GM19438 (cell line): ENCODE measurements around the gene MRPL14.

Experiments
- ATAC-seq: cut with Tn5 transposase; IDR thresholded peaks from one replicate; pipeline ENCODE4 v1.9.1; 2021; ENCODE audit warnings: low read depth; ENCODE audit not compliant: unreplicated experiment

The MRPL14 gene

DNA sequence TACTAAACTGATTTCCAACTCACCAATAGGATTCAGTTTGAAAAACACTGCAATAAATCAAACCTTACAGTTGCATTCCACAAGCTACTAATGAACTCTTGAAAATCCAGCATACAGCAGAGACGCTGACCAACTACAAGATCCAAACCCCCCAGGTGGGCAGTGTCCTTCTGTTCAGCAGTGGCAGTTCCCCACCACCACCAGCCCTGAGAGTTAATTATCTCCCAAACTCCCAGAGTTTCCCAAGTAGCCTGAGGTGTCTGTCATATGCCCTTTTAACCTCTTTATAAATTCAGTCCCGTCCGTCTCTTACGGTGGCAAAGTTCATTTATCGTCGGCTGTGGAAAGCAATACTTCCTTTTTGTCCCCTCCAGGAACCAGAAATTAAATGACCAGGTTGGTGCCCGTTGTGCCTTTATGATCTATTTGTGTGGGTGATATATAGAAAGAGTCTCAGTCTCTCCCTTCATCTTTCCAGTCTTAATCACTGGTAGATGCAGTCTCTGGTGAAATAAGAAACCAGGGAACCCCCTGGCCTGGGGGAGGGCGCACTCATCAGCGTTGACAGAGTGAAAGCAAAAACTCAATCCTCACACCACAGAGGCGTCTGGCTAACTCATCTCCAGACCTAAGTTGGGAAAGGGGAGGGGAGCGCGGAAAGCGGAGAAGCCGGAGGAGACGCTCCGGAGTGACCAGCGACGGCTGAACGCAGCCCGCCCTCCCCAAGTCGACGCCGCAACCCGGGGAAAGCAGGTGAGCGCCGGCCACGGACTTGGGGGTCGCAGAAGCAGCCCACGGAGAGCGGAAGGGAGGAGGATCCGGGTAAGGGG, 717 bp downstream of the MRPL14 start:
- ATAC-seq, result peak; percentile 33

DNA sequence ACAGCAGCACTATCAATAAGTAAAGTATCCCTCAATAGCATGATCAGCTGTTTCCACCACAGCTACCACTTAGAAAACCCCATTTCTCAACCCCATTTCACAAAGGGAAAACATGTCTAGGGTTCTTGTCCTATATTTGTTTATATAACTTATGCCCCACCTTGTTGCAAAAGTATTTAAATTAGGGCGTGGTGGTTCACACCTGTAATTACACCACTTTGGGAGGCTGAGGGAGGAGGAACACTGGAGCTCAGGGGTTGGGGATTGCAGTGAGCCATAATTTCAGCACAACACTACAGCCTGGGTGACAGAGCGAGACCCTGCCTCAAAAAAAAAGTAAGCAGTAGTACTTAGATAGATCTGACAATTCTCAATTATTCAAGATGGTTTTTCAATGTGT, 3.7 kb downstream of the MRPL14 start:
- no peak for ATAC-seq

DNA sequence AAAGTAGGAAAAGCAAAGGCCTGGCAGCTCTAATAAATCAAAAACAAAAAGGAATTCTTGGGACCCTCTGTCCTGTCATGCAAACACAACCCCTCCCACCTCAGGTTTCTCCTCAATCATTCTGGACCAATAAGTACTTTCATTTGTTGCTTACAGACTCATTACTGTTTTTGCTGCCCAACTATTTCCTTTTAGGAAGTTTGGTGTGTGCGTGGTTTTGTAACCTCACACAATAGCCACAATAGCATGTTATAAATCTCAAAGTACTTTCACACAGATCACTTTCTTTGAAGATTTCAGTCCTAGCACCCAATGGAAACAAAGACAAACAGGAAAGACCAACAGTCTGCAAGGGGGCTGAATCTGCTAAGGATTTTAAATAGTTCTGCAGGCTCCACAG, 4.5 kb downstream of the MRPL14 start:
- no peak for ATAC-seq

DNA sequence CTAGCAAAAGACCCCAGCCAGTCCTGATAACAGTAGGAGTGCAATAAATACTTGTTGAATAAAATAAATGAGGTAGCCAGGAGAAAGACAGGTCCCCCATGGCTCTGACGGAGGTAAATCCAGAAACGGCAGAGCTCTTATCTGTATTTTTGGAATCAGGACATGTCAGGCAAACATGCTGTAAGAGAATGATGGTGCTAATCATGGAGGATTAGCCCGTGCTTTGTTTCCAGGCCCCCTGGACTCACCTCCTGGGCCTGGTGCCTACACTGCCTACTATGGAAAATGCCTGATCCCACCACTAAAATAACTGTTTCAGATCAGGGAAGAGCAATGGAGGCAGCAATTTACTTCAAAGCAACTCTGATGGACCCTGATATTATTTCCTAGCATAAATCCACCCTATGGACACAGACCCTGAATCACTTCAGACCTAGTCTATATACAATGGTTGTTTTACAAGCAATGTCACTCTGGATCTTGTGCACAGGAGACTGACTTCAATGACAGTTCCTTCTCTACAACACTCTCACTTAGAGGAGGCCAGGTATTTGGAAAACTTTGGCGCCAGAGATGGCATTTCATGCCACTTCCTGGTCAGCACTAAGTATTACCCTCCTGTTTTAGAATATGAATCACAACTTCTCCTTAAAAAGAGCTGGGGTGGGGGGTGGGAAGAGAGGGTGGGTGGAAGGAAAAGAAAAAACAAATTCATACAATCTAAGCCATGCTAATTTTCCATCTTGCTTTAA, 6.4 kb downstream of the MRPL14 start:
- no peak for ATAC-seq

DNA sequence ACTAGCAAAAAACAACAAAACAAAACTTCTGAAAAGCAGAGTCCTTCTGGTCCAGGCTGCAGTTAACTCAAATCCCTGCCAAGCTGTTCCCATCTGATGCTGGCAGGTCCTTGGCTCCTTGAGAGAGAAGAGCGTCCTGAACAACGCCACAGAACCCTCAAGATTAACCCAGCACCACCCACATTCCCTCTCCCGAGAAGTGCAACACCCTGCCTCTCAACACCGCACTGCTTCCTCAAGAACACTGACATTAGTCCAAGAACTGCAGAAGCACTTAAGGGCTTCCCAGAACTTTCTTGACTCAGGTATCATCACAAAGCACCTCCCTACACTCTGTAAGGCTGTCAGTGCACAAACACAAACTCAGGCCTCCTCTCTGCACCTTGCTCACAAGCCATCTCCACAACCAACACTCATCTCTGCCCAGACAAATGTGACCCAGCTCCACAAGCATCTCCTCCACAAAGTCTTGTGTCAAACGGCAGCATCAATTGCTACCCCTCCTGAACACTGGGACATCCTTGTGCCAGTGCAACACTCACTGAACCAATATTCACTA, 7.5 kb downstream of the MRPL14 start:
- no peak for ATAC-seq

DNA sequence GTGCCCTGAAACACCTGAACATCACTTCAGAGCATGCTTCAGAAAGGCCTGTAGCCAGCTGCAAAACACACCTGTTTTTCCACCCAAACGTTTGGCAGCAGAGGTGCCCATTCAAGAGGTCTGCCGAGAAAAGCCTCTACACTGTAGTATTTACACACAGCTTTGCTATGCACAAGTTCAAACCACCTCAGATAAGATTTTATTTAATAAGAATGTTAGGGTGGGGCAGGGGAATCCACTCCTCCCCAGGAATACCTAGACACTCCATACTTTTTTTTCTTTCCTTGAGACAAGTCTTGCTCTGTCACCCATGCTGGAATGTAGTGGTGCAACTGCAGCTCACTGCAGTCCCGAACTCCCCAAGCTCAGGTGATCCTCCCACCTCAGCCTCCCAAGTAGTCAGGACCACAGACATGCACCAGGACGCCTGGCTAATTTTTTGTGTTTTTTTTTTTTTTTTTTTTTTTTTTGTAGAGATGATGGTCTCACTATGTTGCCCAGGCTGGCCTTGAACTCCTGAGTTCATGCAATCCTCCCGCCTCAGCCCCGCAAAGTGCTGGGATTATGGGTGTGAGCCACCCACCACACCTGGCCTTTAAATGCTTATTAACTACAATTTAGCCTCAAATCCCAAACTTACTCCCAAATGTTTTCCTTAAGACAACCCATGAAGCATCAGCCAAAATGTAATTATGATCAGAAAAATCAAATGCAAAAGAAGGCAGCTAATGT, 9.7 kb downstream of the MRPL14 start:
- no peak for ATAC-seq

DNA sequence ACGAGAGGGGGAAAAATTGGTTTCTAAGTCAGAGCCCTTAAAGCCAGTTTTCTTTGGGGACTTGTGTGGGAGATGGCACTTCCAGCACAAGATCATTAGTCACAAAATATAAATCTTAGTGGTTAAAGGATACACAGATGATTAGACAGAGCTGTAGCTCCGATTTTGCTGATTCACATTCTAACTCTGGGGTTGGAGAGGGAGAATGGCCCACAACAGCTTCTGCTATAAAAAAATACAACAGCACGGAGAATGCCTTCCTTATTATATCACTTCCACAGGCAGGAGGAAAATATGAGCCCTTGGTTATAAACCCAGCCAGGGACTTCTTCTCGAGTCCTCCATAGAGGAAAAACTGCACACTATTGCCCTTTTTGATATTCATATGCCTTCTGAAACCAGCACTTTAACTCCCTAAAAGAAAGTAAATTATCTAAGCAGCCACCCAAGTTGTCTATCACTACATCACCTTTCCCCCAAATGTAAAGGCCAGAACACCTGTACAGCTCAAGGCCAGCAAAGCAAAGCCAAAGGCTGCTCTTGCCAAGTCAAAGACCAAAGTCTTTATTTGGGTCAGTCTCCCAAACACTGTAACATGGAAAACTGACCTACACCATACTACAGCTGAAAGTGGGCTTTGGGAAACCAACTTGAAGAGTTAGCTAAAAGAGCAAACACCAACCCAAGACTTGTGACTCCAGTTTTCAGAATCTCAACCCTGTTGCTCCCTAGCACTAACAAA, 10.4 kb downstream of the MRPL14 start:
- ATAC-seq, result no peak

DNA sequence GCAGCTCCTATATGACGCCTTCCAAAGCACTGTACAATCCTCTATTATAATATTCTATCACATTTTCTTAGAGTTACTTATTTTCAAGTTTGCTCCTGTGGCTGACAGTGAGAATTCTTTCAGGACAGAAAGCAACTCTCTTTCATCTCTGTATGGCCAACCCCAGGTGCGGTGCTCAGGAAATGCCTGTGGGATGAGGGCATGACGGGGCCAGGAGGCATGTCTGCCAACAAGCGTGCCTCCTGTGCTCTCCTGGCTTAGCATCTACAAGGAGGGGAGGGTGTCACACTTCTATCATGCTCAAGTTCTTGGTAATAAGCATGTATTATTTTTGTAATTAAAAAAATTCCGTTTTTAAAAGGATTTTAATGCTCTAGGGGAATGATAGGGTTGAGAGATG, 11.4 kb downstream of the MRPL14 start:
- ATAC-seq, result no peak

DNA sequence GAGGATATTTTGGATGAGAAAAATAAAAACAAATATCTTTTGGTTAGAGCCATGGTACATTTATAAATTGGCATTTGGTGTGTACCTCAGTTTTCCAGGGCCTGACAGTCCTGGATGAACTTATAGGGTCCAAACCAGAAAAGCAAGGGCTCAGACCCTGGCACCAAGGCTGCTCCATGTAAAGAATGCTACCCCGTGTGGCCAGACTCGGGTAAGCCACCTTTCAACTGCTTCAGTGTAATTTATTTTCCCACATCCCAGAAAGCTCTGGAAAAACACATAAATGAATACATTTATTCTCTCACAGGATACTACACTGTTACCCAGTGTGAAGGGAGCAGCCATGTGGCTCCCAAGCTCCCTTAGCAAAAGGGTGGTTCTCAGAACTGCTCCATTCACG, 13.8 kb downstream of the MRPL14 start:
- ATAC-seq, result no peak

DNA sequence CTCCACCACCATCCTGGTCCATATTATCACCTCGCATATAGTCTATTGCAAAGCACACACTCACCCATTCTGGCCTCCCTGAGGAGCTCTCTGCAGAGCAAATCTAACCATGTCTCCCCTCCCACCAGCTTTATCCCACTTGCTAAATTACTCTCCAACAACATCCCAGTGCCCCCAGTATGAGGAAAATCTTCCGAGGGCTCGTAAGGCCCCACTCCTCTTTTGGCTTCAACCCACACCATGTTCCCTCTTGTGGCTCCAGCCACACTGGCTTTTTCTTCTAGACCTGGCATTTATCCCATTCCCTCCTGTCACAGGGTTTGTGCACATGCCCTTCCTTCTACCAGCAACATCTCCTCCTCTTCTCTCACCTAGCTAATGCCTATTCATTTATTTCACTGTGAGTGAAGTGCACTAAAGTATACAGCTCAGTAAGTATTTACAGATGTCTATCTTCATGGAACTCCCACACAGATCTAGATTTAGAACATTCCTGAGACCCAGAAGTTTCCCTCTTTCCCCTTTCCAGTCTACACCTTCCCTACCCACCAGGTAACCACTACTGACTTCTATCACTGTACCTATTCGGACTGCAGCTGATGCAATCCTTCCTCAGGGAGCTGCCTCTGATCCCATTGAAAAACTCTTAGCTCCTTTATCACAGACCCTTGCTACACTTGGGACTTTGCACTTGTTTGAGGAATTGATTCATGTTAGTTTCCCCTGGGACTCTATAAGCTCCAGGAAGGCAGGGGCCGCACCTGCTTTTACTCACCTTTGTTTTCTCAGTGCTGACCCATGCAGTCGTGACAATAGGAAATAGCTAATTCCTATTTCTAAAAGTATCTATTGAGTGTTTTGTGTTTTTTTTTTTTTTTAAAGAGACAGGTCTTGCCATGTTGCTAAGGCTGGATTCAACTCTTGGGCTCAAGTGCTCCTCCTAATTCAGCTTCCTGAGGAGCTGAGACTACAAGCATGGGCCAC, 15.5 kb downstream of the MRPL14 start:
- no peak for ATAC-seq

DNA sequence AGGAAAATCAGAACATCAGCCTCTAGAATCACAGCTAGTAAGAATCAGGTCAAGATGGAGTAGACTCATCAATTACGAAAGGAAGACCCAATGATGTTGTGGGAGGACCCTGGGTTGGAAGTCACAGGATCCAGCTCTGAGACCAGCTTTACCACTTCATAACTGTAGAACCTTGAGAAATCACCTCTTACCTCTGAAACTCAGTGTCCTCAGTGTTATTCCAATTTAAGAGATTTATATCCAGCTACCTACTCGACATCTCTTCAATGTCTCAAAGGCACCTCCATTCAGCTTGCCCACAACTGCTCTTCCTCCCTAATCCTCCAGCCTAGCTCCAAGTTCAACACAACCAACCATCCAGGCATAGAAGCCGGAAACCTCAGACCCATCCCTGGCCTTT, 16.3 kb downstream of the MRPL14 start:
- ATAC-seq, result no peak

DNA sequence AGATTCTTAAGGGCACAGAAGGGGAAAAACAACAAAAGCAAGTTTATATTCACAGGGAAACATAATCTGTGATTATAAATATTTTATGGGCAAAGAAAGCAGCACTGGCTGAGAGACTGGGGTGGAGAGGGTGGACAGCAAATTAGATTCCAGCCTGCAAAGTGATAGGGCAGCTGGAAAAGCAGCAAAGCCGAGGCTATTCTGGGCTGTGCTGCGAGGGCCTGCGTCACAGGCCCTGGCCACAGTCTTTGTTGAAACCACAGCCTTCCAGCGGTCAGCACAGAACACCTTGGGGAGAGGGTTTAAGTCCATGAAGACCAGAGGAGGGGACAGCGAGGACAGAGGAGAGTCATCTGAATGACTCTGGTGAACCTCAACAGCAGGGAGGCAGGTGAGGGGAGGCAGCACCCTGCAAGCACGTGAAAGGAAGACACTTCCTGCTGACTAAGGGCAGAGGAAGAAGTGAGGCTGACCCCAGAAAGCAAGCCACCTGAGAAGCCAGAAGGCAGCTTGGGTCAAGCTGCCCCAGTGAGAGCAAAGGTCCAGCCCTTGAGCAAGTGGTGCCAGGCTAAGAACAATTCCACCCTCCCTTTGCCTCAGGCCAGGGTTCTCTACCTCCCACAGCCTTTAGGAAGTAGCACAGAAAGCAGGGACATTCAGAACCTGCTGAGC, 17.1 kb downstream of the MRPL14 start:
- no peak for ATAC-seq

DNA sequence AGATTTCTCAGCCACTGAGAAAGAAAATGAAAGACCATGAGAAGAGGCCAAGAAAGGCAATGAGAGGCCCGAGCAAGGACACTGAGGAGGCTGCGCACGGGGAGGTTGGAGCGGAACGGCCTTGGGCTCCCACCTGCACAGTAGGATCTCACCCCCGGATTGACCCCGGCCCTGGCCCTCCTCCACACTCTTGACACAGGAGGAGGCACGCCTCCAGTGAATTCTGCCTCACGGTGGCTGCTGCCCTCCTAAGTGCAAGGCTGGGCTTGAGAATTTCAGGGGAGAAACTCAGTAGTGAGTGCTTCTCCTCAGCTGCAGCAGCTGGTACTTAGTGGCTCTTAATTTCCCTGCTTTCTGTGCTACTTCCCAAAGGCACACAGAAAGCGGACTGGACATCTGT, 18.0 kb downstream of the MRPL14 start:
- no peak for ATAC-seq

DNA sequence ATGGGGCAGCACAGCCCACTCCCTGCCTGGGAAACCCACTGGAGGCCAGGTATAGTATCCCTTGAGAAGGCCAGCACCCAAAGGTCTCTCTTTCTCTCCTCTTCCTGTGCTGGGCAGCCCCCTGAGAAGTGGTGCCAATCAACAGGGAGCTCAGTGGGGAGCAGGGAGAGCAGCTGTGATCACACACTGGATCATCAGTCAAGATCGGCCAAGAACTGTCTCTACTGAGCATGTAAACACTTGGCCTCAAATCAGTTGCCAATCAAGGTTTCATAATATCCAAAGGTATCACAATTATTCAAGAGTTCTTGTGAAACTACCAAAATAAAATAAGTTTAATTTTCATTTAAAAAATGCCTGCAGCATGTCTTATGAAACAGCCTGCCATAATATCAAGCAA, 18.8 kb downstream of the MRPL14 start:
- no peak for ATAC-seq

DNA sequence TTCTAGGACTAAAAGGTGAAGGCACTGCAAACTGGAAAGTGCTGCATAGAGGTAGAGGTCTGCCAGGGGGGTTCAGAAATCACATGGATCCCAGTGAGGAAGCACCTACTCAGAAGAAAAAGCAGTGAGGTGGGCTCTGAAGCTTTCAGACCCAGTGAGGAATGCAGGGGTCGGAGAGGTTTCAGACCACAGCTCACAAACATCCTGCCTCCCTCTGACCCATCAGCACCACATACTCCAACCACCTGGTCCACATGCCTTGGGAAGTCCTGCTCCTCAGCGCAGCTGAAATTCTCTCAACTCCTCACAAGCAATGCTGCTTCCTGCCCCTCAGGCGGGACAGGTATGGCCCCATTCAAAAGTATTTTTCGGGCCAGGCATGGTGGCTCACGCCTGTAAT, 20.2 kb downstream of the MRPL14 start:
- ATAC-seq, result no peak

DNA sequence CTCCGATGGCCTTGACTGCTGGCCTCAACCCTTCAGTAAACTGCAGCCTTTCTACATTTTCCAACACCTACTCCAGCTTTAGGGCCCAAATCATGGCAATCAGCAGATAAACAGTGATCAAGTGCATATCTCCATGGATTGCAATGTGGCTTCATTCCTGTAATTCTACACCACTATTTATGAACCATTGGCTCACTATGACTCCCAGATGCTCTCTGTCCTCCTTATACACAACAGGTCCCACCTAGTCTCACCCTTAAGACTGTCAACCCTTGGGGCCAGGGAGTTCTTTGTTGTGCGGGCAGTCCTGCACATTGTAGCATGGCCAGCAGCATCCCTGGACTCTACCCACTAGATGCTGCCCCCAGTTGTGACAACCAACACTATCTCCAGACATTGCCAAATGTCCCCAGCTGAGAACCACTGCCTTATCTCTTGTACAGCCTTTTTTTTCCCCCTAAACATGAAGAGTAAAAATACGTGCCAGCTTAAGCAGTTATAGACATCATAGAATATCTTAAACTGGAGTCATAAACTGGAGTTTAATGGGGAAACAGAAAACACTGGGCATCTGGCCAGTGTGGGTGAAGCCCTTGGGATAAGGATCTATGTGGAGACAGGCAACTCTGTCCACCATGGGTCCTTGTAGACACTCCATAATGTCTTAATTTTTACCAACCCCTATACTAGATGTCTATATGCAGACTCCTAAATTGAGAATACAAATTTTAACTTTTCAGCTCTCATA, 21.1 kb downstream of the MRPL14 start:
- no peak for ATAC-seq

DNA sequence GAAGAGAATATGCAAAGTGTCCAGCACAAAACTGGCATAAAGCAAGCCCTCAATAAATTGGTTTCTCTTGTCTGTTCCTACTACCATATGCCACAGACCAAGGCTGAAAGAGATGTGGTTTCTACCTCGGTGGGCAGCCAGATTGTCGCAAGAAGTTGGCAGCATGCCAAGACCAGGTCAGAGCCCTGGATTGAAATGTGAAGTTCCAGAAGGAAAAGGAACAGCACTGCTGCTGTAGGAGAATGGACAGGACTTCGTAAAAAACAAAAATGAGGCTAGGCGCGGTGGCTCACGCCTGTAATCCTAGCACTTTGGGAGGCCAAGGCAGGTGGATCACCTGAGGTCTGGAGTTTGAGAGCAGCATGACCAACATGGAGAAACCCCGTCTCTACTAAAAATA, 22.1 kb downstream of the MRPL14 start:
- ATAC-seq, result no peak

DNA sequence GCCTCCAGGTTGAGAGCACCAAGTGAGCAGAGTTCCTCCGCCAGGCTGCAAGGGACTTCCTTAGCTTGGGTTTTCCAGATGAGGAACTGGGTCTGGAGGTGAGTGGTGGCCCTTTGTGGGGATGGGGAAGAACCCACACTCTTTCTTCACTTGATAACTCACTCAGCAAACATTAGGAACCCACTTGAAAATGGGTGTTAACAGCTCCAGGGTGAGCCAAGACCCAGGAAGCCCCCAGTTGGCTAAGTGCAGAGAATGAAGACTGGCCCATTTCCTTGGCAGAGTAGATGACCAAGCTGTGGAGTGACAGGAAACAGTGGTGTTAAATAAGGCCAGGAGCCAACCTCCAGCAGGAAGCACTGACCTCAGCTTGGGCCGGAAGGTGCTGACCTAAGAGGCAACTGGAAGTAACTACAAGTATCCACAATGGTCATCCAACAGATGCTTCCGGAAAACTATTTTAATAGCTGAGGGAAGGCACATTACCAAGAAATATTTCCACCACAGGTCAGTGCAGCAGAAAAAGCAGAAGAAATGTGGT, 22.7 kb downstream of the MRPL14 start:
- ATAC-seq, result no peak
